Keratinocyte (primary cell): ENCODE measurements around the gene TMEM225B. TPM values are rescaled to one million over a fixed set of nuclear protein-coding genes. Genes with fewer than 3 reads are reported as not detected.

Experiments used
- DNase-seq: peaks from one replicate; pipeline ENCODE4 v3.0.0-alpha.2; 2011; ENCODE audit warnings: low read depth, missing footprints, low spot score
- FAIRE-seq: peaks from 2 replicates; lab custom pipeline; 2011; peaks lifted over from hg19 to GRCh38; lab: Jason Lieb, UNC
- H2AFZ ChIP-seq: 2 replicates; pipeline ENCODE4 v1.6.0; 2012; ENCODE audit warnings: low read length, control low read depth, inconsistent platforms; ENCODE audit not compliant: control insufficient read depth
- H3K27ac ChIP-seq: 2 replicates; pipeline ENCODE4 v1.5.1; 2011; ENCODE audit warnings: low read length; ENCODE audit not compliant: control insufficient read depth, insufficient read depth
- H3K27me3 ChIP-seq: 3 replicates; pipeline ENCODE4 v1.6.0; 2011; ENCODE audit warnings: low read length; ENCODE audit not compliant: control insufficient read depth, insufficient read depth; ENCODE audit errors: extremely low read depth
- H3K36me3 ChIP-seq, 2 experiments: 2 replicates in 1 of 2; 3 replicates in 1 of 2; pipeline ENCODE4 v1.5.1; 2011; ENCODE audit warnings: low read length in 2 of 2, mild to moderate bottlenecking in 1 of 2; ENCODE audit not compliant: control insufficient read depth in 2 of 2, insufficient read depth in 2 of 2; ENCODE audit errors: extremely low read depth in 1 of 2
- H3K4me1 ChIP-seq: 3 replicates; pipeline ENCODE4 v1.5.1; 2011; ENCODE audit warnings: low read length; ENCODE audit not compliant: control insufficient read depth, insufficient read depth; ENCODE audit errors: extremely low read depth
- H3K4me2 ChIP-seq: 3 replicates; pipeline ENCODE4 v1.6.0; 2011; ENCODE audit warnings: low read depth, low read length; ENCODE audit not compliant: control insufficient read depth, insufficient read depth; ENCODE audit errors: extremely low read depth
- H3K4me3 ChIP-seq, 3 experiments: fragments of 200-600 bp in 1 of 3; sonication (generic) in 1 of 3; 2 replicates in 2 of 3; 3 replicates in 1 of 3; pipeline ENCODE4 v1.5.1; 2011 to 2016; ENCODE audit warnings: low read length in 3 of 3, mild to moderate bottlenecking in 3 of 3, control low read depth in 2 of 3, inconsistent platforms in 1 of 3, low read depth in 1 of 3, mixed read lengths in 1 of 3, mixed run types in 1 of 3, moderate library complexity in 1 of 3; ENCODE audit not compliant: control insufficient read depth in 2 of 3, insufficient read depth in 2 of 3; ENCODE audit errors: extremely low read depth in 1 of 3
- H3K79me2 ChIP-seq: 2 replicates; pipeline ENCODE4 v1.6.0; 2012; ENCODE audit warnings: low read length; ENCODE audit not compliant: control insufficient read depth, insufficient read depth
- H3K9ac ChIP-seq: 3 replicates; pipeline ENCODE4 v1.6.0; 2011; ENCODE audit warnings: low read length; ENCODE audit not compliant: control insufficient read depth, insufficient read depth; ENCODE audit errors: extremely low read depth
- H3K9me1 ChIP-seq: 3 replicates; pipeline ENCODE4 v1.6.0; 2011; ENCODE audit warnings: low read length; ENCODE audit not compliant: control insufficient read depth, insufficient read depth; ENCODE audit errors: extremely low read depth
- H3K9me3 ChIP-seq: 2 replicates; pipeline ENCODE4 v1.5.1; 2012; ENCODE audit warnings: low read depth, low read length; ENCODE audit not compliant: control insufficient read depth
- H4K20me1 ChIP-seq: 3 replicates; pipeline ENCODE4 v1.6.0; 2011; ENCODE audit warnings: low read length; ENCODE audit not compliant: control insufficient read depth, insufficient read depth; ENCODE audit errors: extremely low read depth
- CTCF ChIP-seq, 3 experiments: IDR thresholded peaks in 1 of 3; conservative IDR thresholded peaks in 1 of 3; optimal IDR thresholded peaks in 1 of 3; 2 replicates in 2 of 3; 3 replicates in 1 of 3; pipeline versions ENCODE3 to v1.5.1; 2011; ENCODE audit warnings: low read length in 3 of 3, mild to moderate bottlenecking in 3 of 3, moderate library complexity in 2 of 3, control low read depth in 1 of 3, inconsistent platforms in 1 of 3; ENCODE audit not compliant: insufficient read depth in 2 of 3; ENCODE audit errors: extremely low read depth in 1 of 3
- EZH2 ChIP-seq: IDR thresholded peaks from one replicate; pipeline ENCODE4 v1.6.1; 2012; ENCODE audit warnings: inconsistent platforms, mild to moderate bottlenecking, low read length, moderate library complexity
- dilution Hi-C: fragments of 300-500 bp; cut with MboI; formaldehyde crosslinking; loops from one replicate; pipeline ENCODE4 v1.7.0; 2020; ENCODE audit warnings: low sequenced_read_pairs; ENCODE audit not compliant: extremely low pct_ligation_motif_present
- polyA plus RNA-seq, 5 experiments: library from polyadenylated mRNA; depleted of rRNA in 3 of 5; stranded (reverse) in 3 of 5; stranded (forward) in 1 of 5; unstranded in 1 of 5; fragments of >200 nt; gene quantifications; 1 replicate in 1 of 5; 2 replicates in 3 of 5; 3 replicates in 1 of 5; pipeline versions ENCODE4 v1.2.1 to v1.2.3, GENCODE V29; 2011 to 2012; ENCODE audit warnings: missing spikeins in 2 of 5, low read depth in 1 of 5, low replicate concordance in 1 of 5

TMEM225B gene
- polyA plus RNA-seq, 1 donor (not counting 4 experiments of a cell fraction or from before 2014, with no cell fraction given), result 0.18 TPM

DNA sequence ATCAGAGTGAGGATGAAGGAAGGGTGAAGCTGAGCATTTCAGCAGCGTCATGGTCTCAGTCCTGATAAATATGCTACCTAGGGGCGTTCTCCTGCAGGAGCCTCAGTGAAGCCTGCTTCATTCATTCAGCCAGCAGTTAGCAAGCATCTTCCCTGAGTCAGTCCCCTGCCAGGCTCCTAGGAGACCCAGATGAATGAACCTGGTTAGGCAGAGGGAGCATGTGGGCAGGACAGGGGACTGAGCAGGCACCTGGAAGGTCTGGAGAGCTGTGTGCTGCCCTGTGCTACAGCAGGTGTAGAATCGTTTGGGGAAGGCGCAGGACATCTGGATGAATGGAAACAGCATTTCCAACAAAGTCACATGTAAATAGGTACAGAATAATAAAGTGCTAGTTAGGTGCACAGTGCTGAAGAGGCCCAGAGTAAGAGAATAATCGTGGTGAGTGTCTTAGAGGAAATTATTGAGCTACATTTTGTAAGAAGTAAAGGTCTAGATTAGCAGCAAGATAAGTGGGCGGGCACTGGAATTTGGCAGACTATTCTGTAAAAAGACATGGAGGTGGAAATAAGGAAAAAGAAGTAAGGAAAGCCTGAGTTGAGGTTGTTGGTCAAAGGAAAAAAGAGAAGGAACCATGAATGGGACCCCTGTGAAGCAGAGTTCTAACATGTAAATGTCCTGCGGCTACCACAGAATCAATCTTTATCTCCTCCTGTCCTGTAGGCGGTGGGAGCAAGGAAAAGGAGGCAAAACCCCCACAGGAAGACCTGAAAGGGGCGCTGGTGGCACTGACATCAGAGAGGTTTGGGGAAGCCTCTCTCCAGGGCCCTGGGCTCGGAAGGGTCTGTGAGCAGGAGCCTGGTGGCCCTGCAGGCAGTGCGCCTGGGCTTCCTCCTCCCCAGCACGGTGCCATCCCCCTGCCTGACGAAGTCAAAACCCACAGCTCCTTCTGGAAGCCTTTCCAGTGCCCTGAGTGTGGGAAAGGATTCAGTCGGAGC is 30.7 kb downstream of the TMEM225B start:
- Histone ChIP-seq H3K79me2 (peaks cover 46% of the 10 kb centered on the region), H3K36me3 (peaks cover 53 to 57% of the 10 kb centered on the region in 2 experiments)
- no peak for FAIRE-seq

GRCh38 chr7:99629643-99630042 is 31.6 kb downstream of the TMEM225B start:
- H3K4me3 ChIP-seq, result no peak overlapping the region
- no peaks in the 10 kb centered on the region for H3K9me1 ChIP-seq
- H2AFZ ChIP-seq, result no peak overlapping the region
- dilution Hi-C loops, result no loop called here
- no peak for TF ChIP-seq CTCF (optimal IDR thresholded peaks at IDR 0.05 in 1 of 3, IDR thresholded peaks at IDR 0.05 in 1 of 3, conservative IDR thresholded peaks at IDR 0.05 in 1 of 3; ENCODE audit: extremely low read depth in 1 of 3, insufficient read depth in 2 of 3, low read length in 3 of 3)
- TF ChIP-seq EZH2, result no peak
- no peaks in the 10 kb centered on the region for H3K27me3 ChIP-seq
- no peak overlapping the region for H3K4me2 ChIP-seq
- DNase-seq, result no peak
- H3K79me2 ChIP-seq, result peaks cover 37% of the 10 kb centered on the region
- peaks cover 9% of the 10 kb centered on the region for H3K4me1 ChIP-seq
- no peak for FAIRE-seq
- H3K9me3 ChIP-seq, result no peaks in the 10 kb centered on the region
- H3K36me3 ChIP-seq, result peaks cover 46 to 48% of the 10 kb centered on the region in 2 experiments
- H3K9ac ChIP-seq, result no peak overlapping the region
- no peaks in the 10 kb centered on the region for H4K20me1 ChIP-seq
- H3K27ac ChIP-seq, result no peak overlapping the region

More for the DNA sequence above, 30.7 kb downstream of the TMEM225B start:
- H3K27me3 ChIP-seq, result no peaks in the 10 kb centered on the region
- no peak for DNase-seq
- H3K4me3 ChIP-seq, result no peak overlapping the region
- no peak overlapping the region for H3K9ac ChIP-seq
- no peak overlapping the region for H3K4me2 ChIP-seq
- dilution Hi-C loops, result no loop called here
- H2AFZ ChIP-seq, result no peak overlapping the region
- H3K9me1 ChIP-seq, result peaks cover under 1% of the 10 kb centered on the region
- peaks cover 14% of the 10 kb centered on the region for H3K4me1 ChIP-seq
- no peak overlapping the region for H3K27ac ChIP-seq
- TF ChIP-seq EZH2 (no peak), CTCF (optimal IDR thresholded peaks at IDR 0.05 in 1 of 3, IDR thresholded peaks at IDR 0.05 in 1 of 3, conservative IDR thresholded peaks at IDR 0.05 in 1 of 3; ENCODE audit: extremely low read depth in 1 of 3, insufficient read depth in 2 of 3, low read length in 3 of 3) (no peak)
- no peaks in the 10 kb centered on the region for H3K9me3 ChIP-seq
- no peaks in the 10 kb centered on the region for H4K20me1 ChIP-seq
